ENCODE measurements around the gene L3MBTL4. TPM values are rescaled to one million over a fixed set of nuclear protein-coding genes. Genes with fewer than 3 reads are reported as not detected.
A peak's percentile ranks its signal among the peaks of the same experiment; 100 is the strongest.

L3MBTL4 gene
- total RNA-seq, 4 donors from 2014 or later, result 3.6 to 9.0 (median 5.0) TPM

DNA sequence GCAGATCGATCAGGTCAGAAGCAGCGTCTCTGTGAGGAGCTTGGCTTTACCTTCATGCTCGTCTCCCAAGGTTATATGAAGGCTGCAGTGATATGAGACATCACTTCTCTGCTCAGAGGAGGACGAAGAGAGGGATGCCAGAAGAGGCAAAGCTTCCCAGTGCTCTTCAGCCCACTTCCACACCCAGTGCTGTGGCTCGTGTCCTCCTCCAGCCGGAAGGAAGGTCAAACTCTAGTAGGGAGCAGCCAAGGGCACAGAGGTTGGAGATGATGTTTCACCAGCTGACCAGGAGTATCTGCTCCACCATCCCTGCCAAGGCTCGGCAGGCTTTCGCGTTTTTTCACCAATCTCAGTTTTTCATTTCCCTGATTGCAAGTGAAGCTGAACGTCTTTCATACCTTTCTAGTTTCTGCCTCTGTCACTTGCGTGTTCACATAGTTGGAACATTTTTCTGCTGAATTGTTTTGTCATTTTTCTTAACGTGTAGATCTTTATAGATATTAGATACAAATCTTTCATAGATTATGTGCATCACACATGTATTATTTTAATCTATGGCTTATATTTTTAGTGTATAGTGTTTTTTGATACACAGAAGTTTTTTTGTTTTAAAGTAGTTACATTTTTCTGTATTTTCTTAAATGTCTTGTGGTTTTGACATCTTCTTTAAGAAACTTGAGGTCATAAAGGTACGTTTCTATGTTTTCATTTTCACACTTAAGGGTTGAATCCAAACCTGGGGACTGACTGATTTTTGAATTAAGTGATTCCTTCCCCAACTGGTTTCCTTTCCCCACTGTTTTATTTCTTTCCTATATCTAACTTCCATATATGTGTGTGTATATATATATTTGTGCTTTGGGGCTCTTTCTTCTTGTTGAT is 23.5 kb upstream of the L3MBTL4 start:
- H3K4me3 ChIP-seq, result no peak overlapping the region
- no peaks in the 10 kb centered on the region for H3K4me1 ChIP-seq
- no peak for TF ChIP-seq POLR2A (IDR thresholded peaks at IDR 0.05)
- TF ChIP-seq, protein P1, sequence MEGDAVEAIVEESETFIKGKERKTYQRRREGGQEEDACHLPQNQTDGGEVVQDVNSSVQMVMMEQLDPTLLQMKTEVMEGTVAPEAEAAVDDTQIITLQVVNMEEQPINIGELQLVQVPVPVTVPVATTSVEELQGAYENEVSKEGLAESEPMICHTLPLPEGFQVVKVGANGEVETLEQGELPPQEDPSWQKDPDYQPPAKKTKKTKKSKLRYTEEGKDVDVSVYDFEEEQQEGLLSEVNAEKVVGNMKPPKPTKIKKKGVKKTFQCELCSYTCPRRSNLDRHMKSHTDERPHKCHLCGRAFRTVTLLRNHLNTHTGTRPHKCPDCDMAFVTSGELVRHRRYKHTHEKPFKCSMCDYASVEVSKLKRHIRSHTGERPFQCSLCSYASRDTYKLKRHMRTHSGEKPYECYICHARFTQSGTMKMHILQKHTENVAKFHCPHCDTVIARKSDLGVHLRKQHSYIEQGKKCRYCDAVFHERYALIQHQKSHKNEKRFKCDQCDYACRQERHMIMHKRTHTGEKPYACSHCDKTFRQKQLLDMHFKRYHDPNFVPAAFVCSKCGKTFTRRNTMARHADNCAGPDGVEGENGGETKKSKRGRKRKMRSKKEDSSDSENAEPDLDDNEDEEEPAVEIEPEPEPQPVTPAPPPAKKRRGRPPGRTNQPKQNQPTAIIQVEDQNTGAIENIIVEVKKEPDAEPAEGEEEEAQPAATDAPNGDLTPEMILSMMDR (IDR thresholded peaks at IDR 0.05), result no peak
- H3K9me3 ChIP-seq, result no peaks in the 10 kb centered on the region
- H3K27ac ChIP-seq, result no peak overlapping the region
- WGBS, 2 donors, result 78 to 84% methylated on average over 11 to 13 of the region's 13 CpGs
- intact Hi-C loops (cut with DNase I), result no loop called here
- no peaks in the 10 kb centered on the region for H3K36me3 ChIP-seq
- H3K27me3 ChIP-seq, result peaks cover 0 to 4% (median 0%) of the 10 kb centered on the region in 4 donors
- no peak for DNase-seq

DNA sequence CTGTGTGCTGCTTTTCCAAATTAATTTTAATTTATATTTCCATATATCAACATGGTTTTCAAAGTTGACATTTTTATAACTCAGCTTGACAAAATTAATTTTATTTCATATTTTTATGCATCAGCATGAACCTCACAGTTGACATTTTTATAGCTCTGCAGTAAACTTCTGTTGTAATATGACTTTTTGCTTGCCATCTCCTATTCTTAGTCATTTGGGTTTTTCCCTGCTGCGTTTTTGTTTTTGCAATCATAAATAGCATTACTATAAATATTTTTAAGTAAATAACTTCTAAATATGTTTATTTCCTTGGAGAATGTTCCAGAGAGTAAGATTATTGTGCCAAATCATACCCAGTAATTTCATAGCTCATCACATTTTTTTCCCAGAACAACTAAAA is 21.0 kb upstream of the L3MBTL4 start:
- Histone ChIP-seq H3K27me3 (peaks cover 0 to 1% (median 0%) of the 10 kb centered on the region in 4 donors), H3K36me3 (no peaks in the 10 kb centered on the region), H3K4me1 (no peaks in the 10 kb centered on the region), H3K9me3 (no peaks in the 10 kb centered on the region), H3K4me3 (no peak overlapping the region), H3K27ac (no peak overlapping the region)
- DNase-seq, result no peak
- whole genome bisulfite sequencing, 2 donors, result 37 to 42% methylated on average over 1 of the region's 1 CpG
- no peak for TF ChIP-seq POLR2A (IDR thresholded peaks at IDR 0.05)
- TF ChIP-seq, protein P1 (IDR thresholded peaks at IDR 0.05), result no peak
- intact Hi-C loops (cut with DNase I), result no loop called here

DNA sequence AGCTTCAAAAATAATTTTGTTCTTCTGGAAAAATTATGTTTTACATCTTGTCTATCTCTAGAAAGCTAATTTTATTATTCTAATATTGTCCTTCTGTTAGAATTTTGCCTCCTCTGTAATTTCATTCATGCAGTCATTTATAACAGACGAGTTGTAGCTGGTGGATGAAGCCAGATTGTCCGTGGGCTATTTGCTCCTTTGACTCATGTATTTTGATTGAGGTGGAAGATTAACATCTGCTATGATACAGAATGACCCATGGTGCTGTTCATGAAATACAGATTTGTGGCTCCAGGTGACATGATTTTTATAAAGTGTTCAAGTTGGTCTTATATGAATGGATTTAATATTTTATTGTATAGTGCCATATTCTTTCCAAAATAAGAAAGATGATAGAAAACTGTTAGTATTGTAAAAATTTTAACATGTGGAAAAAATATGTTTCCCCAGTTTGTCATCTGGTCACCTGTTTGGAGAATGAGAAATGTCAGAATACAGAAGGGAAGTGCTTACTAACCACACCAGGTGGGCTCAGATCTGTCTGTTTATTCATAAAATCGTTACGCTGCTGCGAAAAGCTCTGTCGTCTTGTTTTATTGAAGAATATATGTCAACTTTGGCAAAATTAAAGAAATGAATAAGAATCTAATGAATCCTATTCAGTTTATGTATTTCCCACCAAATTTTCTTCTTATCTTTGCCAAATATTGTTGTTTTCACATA is 20.4 kb upstream of the L3MBTL4 start:
- H3K27me3 ChIP-seq, result no peaks in the 10 kb centered on the region
- intact Hi-C loops (cut with DNase I), result no loop called here
- WGBS, 2 donors, result 55 to 62% methylated on average over 6 of the region's 6 CpGs

GRCh38 chr18:6434481-6434880 is 19.8 kb upstream of the L3MBTL4 start:
- peak overlapping the region in 2 of 4 donors; percentile 7 to 40 for H3K4me3 ChIP-seq
- H3K4me1 ChIP-seq, result no peaks in the 10 kb centered on the region
- TF ChIP-seq, protein P1 (IDR thresholded peaks at IDR 0.05), result no peak
- TF ChIP-seq POLR2A (IDR thresholded peaks at IDR 0.05), result no peak
- no peak overlapping the region for H3K27ac ChIP-seq
- WGBS, 2 donors, result 47 to 49% methylated on average over 5 of the region's 5 CpGs
- DNase-seq, result no peak
- no peaks in the 10 kb centered on the region for H3K36me3 ChIP-seq
- intact Hi-C loops (cut with DNase I), result no loop called here
- no peaks in the 10 kb centered on the region for H3K9me3 ChIP-seq
- no peaks in the 10 kb centered on the region for H3K27me3 ChIP-seq

More for the DNA sequence above, 20.4 kb upstream of the L3MBTL4 start:
- DNase-seq, result no peak
- peak overlapping the region in 1 of 4 donors; percentile 7 for H3K4me3 ChIP-seq
- TF ChIP-seq, protein P1 (IDR thresholded peaks at IDR 0.05), result no peak
- TF ChIP-seq POLR2A (IDR thresholded peaks at IDR 0.05), result no peak
- no peaks in the 10 kb centered on the region for H3K36me3 ChIP-seq
- H3K9me3 ChIP-seq, result no peaks in the 10 kb centered on the region
- no peak overlapping the region for H3K27ac ChIP-seq
- no peaks in the 10 kb centered on the region for H3K4me1 ChIP-seq

Data from esophagus squamous epithelium (tissue), 5 donors.